Activated CD8-positive, alpha-beta memory T cell treated with anti-CD3 and anti-CD28 coated beads, Interleukin-2, amount 50 U/mL, for 1 hour (primary cell): ENCODE results near the gene TEAD1.

Experiments used
- DNase-seq: peaks from one replicate; pipeline ENCODE4 v3.0.0-alpha.2; 2020; ENCODE audit errors: extremely low read depth

TEAD1 gene

DNA sequence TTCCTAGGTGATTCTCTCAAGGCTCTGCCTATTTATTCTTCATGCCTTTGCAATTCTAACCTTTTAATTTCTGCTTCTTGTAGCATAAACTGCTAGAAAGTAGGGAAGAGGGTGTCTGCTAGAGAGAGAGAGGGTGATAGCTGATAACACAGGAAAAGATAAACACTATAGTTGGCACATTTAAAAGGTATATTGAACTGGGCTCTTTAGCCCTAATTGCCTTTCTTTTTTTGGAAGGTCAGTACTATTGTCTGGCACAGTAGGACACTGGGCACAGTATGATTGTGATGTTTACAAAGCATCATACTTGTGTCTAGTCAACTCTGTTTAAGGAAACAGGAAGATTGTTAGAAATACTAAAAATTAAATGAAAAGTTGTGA is 33.3 kb downstream of the TEAD1 start:
- DNase-seq: no peak

DNA sequence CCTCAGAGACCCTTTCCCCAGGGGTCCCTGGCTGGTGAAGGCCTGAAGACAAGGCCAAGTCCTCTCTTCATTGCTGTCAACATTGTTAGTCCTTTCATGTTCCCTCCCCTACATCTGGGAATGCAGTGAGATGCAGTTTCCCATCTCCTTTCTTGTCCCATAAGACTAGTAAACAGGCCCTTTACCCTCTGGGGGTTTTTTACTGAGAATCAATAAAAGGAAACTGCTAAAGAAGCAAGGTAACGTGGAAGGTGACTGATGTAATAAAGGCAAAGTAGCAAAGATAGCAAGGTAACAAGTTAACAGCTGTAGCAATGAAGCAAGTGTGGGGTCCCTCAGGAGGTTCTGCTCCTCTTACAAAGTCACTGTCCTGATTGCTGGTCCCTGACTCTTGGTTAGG is 37.3 kb downstream of the TEAD1 start:
- no peak for DNase-seq

DNA sequence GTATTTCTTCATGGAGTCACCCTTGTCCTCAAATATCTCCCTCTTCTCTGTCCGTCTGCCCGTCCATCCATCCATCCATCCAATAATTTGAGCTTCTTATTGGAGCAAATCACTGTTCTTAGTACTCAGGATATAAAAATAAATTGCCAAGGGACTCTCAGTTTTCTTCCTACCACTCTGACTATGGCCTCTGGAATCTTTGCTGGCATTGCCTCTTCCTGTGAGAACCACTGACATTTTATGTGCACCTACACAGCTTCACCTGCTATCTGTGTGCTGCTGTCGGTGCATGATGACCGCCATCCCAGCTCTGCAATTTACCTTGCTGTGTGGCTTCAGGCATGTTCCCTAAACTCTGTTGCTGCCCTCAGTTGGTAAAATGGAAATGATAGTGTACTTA is 37.9 kb downstream of the TEAD1 start:
- DNase-seq: no peak

DNA sequence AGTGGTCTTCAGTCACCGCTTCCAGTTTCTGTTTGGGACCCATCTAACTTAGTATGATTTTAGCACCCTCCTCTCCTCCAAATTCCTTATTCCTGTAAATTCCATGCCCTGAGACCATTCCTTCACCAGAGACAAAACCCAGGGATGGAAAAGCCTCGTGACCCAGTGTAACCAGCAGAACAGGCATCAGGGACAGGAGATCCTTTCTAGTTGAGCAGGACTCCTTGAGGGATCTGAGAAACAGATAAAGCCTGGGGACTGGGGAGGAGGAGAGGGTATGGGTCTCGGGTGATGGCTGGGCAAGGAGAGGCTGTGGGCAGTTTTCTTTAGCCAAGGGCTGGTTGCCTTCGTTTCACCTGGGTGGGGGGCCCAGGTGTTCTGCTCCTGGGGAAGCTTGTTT is 40.9 kb downstream of the TEAD1 start:
- DNase-seq: no peak

DNA sequence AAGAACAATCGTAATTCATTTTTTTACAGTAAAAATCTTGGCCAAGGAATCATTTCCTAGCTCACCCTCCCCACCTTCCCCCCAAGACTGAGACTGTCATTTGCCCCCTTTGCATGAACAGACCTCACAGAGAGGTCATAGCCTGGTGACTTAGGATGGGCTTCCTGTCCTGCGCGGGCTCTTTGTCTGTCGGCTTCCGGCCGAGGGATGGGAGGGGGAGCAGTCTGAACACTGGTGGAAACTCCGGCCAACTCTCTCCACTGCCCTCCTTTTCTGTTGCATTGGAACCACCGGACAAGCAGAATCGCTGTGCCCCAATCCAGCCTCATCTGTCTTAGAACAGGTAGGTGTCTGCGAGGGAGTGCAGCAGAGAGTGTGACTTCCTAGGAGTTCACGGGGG is 41.7 kb downstream of the TEAD1 start:
- DNase-seq: no peak

DNA sequence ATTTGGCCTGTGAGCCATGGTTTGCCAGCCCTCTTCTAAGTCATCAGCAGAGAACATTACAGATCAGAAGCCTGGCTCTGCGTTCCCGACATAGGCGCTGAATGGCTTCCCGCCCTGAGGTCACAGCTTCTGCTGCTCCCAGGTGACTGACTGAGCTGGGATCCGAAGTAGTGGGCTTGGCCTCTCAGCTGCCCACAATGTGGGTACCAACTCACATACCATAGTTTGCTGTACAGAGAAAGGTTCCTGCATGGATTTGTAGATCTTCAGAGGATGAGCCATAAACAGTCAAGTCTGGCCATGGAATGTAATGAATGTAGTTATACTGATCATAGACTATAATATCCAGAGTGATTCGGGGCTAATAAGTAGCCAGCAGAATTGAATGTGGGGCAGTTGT is 42.6 kb downstream of the TEAD1 start:
- DNase-seq: no peak

DNA sequence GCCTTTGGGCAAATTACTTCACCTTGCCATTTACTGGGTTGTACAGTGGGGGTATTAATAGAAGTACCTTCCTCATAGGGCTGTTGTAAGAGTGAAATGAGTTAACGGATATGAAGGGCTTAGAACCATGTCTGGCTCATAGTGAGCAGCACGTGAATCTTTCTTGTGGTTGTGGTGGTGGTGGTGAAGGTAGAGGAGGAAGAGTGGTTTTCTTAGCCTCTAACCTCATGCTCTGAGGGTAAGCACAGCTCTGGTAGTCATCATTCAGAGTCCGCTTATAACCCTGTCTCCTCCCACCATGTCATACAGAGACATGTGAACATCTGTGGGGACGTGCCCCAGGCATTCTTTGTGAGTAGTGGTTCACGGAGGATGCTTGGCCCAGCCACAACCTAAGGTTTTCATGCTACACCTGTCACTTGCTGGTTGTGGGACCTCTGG is 43.6 kb downstream of the TEAD1 start:
- DNase-seq: peak; percentile 4

DNA sequence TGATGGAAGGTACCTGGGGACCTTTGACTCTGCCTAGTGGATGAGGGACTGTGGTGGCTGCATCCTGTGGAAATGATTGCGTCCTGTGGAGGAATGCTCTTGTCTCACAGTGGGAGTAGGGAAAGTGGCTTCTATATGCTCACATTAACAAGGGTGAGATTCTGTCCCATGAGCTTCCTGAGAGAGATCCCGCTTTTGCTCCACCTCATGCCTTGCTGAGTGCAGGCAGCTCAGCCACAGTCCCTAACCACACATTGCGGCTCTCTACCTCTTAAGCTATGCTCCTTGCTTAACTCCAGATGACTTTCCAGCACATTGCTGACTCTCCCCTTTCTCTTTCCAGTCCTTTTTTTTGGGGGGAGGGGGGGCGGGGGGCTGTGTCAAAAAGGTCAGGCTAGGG is 45.0 kb downstream of the TEAD1 start:
- DNase-seq: no peak

DNA sequence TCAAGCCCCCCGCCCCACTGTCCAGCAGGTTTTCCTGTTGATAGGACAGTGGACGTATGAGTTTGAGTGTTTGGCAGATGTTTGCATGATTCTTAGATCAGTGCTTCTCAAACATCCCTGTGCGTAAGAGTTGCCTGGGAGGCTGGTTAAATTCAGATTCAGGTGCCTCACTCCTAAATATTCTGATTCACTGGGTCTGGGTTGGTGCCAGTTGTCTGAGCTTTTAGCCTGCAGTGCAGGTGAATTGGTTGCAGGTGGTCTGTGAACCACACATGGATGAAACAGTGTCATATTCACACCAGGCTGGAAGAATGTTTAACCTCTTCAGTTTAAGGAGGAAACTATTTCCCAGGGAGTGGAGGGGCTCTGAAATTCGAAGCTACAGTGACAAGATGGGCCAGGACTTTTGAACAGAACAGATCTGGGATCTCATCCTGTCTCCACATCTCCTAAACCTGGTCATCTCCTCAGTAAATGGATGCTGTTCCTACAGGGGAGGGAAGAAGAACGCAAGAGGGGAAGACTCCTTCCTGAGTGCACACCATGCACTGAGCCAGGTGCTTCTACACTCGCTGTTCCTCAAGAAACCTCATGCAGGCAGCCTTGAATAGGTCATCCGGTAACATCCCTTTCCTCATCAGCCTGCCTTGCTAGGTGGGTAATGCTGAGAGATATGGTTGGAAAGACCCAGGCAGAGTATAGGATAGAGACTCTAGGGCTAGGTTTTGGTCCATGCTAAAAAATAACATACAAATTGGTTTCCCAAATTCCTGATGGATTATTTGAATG is 47.8 kb downstream of the TEAD1 start:
- no peak for DNase-seq

DNA sequence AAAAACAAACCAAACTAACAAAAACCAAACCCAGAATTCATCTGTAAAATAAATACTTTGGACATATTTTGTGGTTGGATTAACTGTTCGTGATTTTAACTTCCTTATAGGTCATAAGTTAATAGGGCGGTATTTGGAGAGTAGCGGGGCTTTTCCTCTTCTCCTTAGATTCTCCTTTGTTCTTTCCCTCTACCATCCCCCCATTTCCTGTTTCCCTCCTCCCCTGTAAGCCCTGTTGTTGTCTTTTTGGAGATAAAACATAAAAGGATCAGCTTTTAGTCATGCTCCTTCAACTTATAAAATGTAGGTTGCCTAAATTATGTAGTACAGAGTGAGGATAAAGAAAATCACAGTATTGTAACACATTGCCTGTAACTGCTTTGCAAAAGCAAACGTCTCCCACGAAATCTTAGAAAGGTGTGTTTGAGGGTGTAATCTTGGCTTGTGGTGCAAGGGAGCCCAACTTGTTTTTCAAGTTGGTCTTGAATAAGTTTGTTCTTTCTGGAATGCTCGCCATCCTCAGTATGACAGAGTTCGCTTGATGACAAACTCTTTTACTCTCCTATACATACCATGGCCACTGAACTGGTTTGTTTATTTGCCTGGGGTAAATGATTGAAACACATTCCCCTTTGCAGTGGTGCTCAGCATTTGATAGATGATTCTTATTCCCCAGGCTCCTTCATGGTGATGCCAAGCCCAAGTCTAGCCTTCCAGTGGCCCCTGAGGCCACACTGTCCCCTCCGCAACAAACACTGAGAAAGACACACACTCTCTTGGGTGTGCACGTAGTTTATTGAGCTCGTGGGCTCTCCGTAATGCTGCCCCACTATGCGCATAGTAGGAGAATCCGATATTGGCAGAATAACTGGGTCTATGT is 49.4 kb downstream of the TEAD1 start:
- no peak for DNase-seq

DNA sequence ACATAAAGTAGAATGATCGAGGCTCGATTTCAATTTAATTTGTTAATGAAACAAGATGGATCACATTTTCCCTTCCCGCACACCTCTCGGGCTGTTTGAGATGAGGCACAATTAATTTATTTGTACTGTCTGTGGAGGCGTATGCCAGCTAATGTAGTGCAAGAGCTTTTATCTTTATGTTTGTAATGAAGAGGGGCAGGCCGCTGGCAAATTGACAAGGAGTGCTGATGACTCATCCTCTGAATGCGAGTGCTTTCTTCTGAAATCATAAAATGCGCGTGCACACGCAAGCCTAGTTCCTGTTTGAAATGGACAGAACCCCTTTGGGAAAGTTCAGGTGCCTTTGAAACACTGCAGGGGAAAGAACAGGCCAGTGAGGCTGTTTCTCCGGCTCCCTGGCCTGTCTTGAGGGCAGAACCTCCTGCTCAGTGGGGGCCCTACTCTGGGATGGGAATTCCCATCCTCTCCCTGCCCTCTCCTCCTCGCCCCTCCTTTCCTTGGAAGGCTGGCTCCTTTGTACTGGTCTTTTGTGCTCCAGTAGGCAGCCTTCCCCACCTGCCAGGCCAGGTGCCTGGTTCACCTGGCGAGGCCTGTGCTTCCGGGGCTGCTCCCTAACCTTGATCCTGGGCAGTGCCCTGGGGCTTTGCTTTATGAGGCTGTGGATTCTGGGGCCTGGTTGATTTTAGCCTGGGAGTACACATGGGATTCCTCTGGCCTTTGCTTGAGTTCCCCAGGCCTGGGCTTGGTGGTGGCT is 50.3 kb downstream of the TEAD1 start:
- DNase-seq: no peak

DNA sequence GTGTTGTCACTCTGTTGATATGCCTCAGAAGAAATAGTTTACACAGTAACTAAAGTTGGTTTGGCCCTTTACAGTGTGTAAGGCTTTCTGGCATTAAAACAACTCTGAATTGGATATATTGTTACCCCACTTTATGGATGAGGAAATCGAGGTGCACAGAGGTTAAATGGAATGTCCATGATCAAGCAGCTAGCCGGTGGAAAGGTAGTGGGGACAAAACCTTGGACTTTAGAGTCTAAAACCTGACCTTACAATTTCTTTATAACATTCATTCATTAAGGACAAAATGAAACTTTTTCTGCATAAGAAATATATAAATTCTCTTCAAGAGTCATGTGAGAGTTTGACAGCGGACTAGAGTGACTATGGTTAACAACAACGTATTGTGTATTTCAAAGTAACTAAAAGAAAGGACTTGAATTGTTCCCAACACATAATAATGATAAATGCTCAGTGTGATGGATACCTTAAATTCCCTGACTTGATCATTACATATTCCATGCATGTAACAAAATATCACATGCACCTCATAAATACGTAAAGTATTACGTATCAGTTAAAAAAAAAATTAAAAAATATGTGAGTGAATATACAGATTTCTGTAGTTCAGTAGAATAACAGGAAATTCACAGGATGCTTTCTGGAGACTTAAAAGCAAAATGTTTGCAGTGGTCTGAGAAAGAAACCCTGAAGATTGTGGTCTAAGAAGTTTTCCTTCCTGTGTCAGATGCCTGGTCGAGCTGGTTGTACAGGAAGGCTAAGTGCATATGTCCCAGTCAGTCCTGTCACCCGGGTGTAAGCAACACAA is 51.0 kb downstream of the TEAD1 start:
- DNase-seq: no peak

DNA sequence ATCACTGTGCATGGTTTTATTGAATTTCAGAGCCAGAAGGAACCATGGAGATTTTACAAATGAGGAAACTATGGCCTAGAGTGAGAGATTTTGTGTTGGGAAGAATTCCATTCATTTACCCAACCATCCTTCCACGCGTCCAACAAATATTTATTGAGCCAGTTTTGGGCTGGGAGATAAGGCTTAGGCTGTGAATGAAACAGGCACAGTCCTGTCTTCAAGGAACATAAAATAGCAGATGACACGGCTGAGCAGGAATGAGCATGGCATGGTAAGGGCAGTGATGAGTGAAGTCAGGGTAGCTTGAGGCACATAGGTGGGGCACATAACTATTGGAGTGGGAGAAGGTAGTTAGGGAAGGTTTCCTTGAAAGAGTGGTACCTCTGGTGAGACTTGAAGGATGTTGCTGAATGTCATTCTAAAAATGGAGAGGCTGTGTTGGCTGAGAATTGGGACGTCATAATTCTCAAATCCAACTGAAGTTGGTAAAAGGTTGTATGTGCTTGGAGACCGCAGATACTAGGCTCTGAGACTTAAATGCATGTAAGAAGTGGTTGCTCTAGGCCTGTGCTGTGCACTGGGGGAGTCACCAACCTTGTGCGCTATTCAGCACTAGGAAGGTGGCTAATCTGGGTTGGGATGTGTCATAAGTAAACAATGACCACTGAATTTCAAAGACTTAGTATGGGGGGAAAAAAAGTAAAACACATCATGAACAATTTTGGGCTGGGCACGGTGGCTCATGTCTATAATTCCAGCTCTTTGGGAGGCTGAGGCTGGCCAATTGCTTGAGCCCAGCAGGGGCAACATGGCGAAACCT is 51.9 kb downstream of the TEAD1 start:
- no peak for DNase-seq

DNA sequence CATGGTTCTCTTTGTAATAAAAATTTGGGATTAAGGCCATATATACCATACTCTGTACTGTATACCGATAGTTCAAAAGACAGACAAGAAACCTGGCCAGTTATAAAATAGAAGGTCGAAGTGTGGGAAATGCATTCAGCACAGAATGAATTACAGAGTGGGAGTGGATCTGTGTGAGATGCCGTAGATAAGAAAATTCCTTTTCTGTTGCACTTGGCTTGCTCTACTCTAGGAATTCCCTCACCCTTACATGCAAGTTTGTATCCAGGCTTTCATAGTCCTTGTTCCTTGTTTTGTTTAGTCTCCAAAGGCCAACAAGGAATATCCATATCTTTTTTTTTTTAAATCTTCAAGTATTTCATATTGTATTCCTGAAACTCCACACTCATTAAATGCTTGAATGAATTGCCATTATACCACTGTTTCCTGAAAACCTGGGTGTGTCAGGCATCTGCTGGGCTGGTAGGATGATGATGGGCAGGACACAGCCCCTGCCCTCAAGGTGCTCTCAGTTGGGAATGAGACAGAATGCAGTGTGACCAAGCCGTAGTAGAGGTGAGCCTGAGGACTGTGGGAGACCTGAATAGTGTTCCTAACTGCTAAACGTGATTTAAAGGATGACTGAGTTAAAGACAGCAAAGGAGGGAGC is 53.5 kb downstream of the TEAD1 start:
- no peak for DNase-seq

DNA sequence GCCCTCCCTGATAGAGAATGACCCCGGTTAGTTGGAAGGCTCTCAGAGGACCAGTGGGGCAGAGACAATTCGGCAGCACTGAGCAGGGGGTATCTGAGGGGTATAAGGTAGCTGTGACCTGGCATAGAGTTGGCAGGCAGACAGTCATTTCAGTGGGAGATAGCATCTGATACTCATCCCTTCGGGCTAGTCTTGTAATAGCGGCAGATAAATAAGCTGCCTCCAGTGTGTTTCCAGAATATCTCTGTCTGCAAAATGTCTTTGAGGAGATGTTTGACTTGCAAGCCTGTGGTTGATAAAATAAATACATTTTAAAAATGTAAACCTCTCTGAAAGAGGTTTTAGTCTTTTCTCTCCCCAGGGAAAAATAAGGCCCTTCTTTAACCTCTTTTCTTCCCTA is 54.2 kb downstream of the TEAD1 start:
- no peak for DNase-seq

DNA sequence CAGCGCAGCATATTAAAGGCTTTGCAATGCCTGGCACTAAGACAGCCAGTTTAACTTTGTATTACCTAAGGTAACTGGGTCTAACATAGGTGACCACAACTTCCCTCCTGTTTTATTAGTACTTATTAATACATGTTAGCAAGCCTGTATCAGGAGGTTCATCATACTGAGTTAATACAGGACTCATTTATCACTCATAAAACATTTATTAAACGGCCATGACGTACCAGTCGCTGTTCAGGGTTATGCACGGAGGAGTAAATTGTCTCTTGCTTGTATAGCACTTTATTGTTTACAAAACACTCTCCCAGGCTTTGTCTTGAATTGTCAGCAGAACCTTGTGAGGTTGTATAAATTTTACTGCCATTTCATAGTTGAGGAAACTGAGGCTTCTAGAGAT is 55.7 kb downstream of the TEAD1 start:
- DNase-seq: no peak

DNA sequence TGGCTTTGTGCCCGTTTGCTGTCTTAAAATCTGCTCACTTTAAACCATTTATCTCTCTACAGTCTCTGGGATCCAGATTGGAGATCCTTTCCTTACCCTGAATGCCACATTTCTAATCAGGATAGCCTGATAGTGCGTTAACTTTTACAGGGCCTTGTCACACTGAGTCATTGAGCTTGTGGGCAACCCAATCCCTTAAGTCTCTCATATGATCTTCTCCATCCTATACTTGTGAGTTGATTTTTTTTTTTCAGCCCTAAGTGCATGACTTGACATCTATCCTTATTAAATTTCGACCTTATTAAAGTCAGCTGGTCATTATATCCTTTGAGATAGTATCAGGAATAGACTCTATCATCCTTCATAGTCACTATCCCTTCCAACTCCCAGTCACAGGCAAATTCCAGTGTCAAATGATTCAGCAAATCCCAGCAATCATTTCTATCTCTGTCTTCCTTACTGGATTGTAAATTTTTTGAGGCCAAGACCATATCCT is 57.7 kb downstream of the TEAD1 start:
- no peak for DNase-seq

DNA sequence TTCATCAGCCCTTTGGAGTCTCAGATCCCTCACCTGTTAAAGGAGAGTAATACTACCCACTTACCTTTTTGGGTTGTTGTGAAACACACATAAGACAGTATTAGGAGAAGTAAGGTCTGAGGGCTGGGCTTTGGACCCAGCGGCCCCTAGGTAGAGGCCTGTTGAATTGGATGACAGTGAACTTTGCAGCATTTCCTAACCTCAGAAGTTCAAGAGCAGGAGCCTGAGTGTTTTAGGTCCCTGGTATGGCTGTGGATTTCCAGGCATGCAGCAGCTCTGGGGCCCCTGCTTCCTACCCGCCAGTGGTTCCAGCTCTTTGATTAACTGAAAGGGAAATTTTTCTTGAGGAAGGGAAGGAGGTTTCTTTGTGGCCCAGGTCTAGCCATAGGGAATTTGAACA is 58.9 kb downstream of the TEAD1 start:
- DNase-seq: no peak

DNA sequence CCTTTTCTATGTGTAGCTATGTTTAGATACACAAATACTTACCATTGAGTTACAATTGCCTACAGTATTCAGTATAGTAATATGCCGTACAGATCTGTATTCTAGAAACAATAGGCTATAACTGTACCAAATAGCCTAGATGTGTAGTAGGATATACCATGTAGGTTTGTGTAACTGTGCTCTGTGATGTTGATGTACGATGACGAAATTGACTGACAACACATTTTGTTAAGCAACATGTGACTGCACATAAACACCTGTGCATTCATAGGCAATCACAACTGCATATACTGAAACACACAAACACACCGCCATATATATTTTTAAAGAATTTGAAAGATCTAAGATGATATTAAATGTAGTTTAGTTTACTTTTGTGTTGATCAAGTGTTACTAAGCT is 60.4 kb downstream of the TEAD1 start:
- no peak for DNase-seq

DNA sequence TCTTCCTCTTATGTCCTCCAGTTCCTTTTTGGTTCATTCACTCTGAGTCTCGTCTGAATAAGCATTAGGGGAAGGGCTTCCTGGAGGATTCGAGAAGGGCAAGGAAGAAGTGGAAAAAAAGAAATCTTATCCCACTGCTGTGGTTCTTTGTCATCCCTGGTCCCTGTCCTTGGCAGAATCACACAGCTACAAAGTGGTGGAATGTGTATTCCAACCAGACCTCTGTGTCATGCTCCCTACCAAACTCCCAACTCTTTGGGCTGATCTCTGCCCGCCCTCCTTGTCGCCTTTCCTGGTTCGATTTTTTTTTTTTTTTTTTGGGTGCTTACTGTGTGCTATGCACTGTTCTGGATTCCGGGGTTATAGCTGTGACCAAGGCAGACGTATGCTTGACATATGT is 61.0 kb downstream of the TEAD1 start:
- DNase-seq: no peak
